ENCODE data around the gene SEMA6B. TPM values are rescaled to one million over a fixed set of nuclear protein-coding genes. Genes with fewer than 3 reads are reported as not detected.

The SEMA6B gene
- total RNA-seq, 1 donor from 2014 or later: 11.5 TPM

DNA sequence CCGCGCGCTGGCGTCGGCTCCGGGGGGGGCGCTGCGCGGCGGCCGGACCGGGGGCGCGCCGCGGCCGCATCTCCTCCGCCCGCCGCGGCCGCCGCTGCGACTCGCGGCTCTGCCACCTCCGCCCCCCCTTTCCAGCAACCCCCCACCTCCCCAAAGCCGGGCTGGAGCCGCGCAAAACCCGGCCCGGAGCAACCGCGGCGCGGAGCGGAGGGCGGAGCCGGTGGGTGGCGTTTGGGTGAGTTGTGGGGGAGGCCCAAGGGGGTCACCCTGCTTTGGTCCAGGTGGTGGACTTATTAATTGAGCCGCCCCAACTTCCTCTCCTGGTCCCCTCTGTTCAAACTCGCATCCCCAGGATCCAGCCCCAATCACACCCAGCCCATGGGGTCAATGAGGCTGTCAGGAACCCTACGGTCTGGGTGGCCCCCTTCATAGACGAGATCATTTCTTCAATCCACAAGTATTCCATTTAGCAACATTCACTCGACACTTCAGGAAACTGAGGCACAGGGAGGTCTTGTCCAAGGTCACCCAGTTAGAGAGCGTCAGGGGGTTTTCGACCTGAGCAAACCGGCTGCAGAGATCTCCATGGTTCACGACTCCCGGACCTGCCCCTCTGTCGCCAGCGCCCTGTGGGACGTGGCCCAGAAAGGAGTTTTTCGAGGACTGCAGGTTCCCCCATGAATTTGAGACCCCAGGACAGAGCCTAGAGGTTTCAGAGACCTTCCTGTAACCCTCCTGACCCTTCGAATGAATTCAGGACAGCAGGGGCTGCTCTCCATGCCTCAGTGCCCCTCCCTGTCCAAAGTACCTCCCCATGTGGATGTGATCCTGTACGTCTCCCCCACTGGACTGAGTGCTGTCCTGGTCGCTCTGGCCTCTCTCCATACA, 22.4 kb upstream of the SEMA6B start:
- no peaks in the 10 kb centered on the region for H3K36me3 ChIP-seq (ENCODE audit: control insufficient read depth in 3 of 3, insufficient read depth in 3 of 3, low read length in 3 of 3)
- H3K4me3 ChIP-seq (ENCODE audit: low read length in 3 of 3): no peak overlapping the region
- peaks cover 43 to 56% (median 52%) of the 10 kb centered on the region in 3 donors for H3K27me3 ChIP-seq (ENCODE audit: control insufficient read depth in 3 of 3, insufficient read depth in 3 of 3, low read length in 3 of 3)
- no peak overlapping the region for H3K27ac ChIP-seq (ENCODE audit: low read depth, low read length)
- H3K4me1 ChIP-seq (ENCODE audit: control insufficient read depth in 3 of 3, insufficient read depth in 3 of 3, low read length in 3 of 3): peaks cover 0 to 18% (median 8%) of the 10 kb centered on the region in 3 donors
- H3K9ac ChIP-seq (ENCODE audit: low read depth in 1 of 3, low read length in 3 of 3): peak overlapping the region in 1 of 3 donors; percentile 8
- no peaks in the 10 kb centered on the region for H3K9me3 ChIP-seq (ENCODE audit: control insufficient read depth in 3 of 3, low read length in 3 of 3)

DNA sequence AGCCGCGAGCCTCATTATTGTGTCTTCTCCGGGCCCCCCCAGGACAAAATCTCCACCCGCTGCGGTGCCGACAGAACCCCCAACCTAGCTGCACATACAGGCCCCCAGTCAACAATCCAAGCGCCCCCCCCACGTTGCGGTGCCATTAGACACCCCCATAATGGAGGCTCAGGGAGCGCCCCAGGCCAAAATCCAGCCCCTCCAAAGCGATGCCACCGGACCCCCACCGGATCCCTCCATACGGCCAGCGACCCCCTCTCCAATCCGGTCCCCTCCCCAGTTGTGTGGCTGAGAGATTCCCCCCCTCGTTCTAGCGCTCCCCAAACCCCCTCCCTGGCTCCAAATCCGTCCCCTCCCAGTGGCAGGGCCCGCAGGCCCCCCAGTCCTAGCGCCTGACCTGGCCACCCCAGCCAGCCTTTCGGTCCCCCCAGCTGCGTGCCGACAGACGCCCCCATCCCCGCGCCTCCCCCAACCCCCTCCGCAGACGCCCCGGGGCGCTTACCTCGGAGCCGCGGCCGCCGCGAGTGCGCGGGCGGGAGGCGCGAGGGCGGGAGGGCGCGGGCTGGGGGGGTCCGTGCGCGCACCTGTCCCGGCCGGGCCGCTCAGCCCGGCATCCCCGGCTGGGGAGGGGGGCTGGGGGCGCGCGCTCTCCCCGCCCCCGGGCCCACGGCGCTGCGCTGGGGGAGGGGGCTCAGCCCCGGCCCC, 21.6 kb upstream of the SEMA6B start:
- peak overlapping the region in 1 of 3 donors; percentile 3 for H3K9ac ChIP-seq (ENCODE audit: low read depth in 1 of 3, low read length in 3 of 3)
- no peaks in the 10 kb centered on the region for H3K9me3 ChIP-seq (ENCODE audit: control insufficient read depth in 3 of 3, low read length in 3 of 3)
- H3K27ac ChIP-seq (ENCODE audit: low read depth, low read length): no peak overlapping the region
- no peaks in the 10 kb centered on the region for H3K36me3 ChIP-seq (ENCODE audit: control insufficient read depth in 3 of 3, insufficient read depth in 3 of 3, low read length in 3 of 3)
- peaks cover 0 to 19% (median 8%) of the 10 kb centered on the region in 3 donors for H3K4me1 ChIP-seq (ENCODE audit: control insufficient read depth in 3 of 3, insufficient read depth in 3 of 3, low read length in 3 of 3)
- H3K27me3 ChIP-seq (ENCODE audit: control insufficient read depth in 3 of 3, insufficient read depth in 3 of 3, low read length in 3 of 3): peaks cover 43 to 54% (median 48%) of the 10 kb centered on the region in 3 donors
- H3K4me3 ChIP-seq (ENCODE audit: low read length in 3 of 3): peak overlapping the region in 2 of 3 donors; percentile 30 to 45

DNA sequence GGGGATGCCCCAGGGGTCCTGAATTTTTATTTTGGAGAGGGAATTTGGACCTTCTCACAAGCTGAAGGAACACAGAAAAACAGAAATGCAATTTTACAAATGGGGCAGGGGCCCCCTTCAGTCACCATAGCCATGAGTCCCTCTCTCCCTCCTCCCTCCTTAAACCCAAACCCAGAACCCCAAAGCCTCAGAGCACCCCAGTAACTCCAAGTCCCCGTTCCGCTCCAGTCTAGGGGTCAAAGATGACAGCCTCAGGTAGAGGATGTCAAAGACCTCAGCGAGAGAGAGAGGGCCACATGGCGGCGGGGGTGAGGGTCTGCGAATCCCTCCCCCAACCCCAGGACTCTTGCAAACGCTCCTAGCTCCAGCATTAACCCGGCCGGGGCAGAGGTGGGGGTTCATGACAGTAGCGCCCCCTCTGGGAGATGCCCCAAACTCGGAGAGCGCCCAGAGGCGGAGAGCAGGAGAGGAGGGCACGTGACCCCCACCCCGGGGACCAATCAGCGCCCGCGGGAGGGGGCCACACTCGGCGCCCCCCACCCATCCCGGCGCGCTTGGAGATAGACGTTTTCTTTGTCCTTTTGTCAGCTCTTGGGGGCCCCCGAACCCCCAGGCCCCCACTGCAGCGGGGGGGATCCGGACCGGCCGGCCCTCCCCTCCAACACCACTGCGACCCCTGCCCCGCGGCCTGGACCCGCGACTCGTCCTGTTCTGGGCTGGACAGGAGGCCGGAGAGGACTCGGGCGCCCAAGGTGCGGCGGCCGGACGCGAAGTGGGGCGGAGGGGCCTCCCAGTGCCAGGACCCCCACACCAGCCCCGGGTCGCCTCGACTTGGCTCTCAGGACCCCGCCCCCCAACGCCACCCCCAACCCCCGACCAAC, 20.8 kb upstream of the SEMA6B start:
- Histone ChIP-seq H3K4me3 (ENCODE audit: low read length in 3 of 3) (peak overlapping the region in 1 of 3 donors; percentile 29), H3K27ac (ENCODE audit: low read depth, low read length) (no peak overlapping the region), H3K4me1 (ENCODE audit: control insufficient read depth in 3 of 3, insufficient read depth in 3 of 3, low read length in 3 of 3) (peaks cover 4 to 22% (median 12%) of the 10 kb centered on the region in 3 donors), H3K9ac (ENCODE audit: low read depth in 1 of 3, low read length in 3 of 3) (peak overlapping the region in 1 of 3 donors; percentile 3), H3K27me3 (ENCODE audit: control insufficient read depth in 3 of 3, insufficient read depth in 3 of 3, low read length in 3 of 3) (peaks cover 37 to 50% (median 45%) of the 10 kb centered on the region in 3 donors), H3K9me3 (ENCODE audit: control insufficient read depth in 3 of 3, low read length in 3 of 3) (no peaks in the 10 kb centered on the region), H3K36me3 (ENCODE audit: control insufficient read depth in 3 of 3, insufficient read depth in 3 of 3, low read length in 3 of 3) (no peaks in the 10 kb centered on the region)

DNA sequence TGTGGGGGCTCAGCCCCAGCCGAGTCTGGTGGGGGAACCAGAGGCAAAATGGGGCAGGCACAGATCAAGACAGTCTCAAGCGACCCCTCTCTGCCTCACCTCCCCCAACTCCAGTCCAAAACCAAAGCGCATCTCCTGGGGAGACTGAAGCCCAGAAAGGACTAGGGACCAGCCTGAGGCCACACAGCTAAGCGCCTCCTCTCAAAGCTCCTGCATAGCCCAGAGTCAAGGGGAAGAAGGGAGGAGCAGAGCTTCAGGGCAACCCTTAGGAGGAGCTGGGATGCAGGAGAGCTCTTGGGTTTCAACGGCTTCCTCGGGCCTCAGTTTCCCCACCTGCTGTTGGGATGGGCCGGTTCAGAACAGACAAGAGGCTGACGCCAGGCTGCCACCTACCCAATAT, 19.9 kb upstream of the SEMA6B start:
- Histone ChIP-seq H3K27ac (ENCODE audit: low read depth, low read length) (no peak overlapping the region), H3K4me3 (ENCODE audit: low read length in 3 of 3) (no peak overlapping the region), H3K36me3 (ENCODE audit: control insufficient read depth in 3 of 3, insufficient read depth in 3 of 3, low read length in 3 of 3) (no peaks in the 10 kb centered on the region), H3K9me3 (ENCODE audit: control insufficient read depth in 3 of 3, low read length in 3 of 3) (no peaks in the 10 kb centered on the region), H3K4me1 (ENCODE audit: control insufficient read depth in 3 of 3, insufficient read depth in 3 of 3, low read length in 3 of 3) (peaks cover 8 to 19% (median 12%) of the 10 kb centered on the region in 3 donors), H3K27me3 (ENCODE audit: control insufficient read depth in 3 of 3, insufficient read depth in 3 of 3, low read length in 3 of 3) (peaks cover 29 to 42% (median 36%) of the 10 kb centered on the region in 3 donors), H3K9ac (ENCODE audit: low read depth in 1 of 3, low read length in 3 of 3) (no peak overlapping the region)

DNA sequence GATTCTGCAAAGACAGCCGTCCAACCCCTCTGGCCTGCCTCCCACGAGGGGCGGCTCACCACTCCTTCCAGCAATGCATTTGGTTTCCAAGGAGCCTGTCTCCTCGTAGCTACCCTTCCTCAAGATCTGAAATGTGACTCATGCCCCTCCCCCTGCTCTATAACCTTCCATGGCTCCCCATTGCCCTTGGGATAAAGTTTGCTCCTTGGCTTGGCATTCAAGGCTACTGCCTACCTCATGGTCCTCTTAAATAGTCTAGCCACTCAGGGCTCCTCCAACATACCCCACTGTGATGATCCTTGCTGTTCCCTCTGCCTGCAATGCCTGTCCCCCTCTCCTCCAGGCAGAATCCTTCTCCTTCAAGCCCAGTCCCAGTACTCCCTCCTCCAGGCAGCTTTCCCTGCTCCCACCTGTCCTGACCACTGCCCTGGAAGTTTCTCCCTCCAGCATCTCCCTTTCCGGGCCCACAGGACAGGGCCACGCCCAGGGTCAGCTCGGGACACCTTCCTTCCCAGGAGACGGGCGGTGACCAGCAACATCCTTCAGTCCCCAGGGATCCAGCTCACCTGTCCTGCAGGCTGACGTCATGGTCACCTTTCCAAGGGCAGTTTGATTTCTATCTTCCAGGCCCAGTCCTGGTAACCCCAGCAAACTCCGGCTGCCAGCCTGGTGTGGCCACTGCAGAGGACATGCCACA, 19.2 kb upstream of the SEMA6B start:
- peaks cover 8 to 19% (median 8%) of the 10 kb centered on the region in 3 donors for H3K4me1 ChIP-seq (ENCODE audit: control insufficient read depth in 3 of 3, insufficient read depth in 3 of 3, low read length in 3 of 3)
- no peak overlapping the region for H3K9ac ChIP-seq (ENCODE audit: low read depth in 1 of 3, low read length in 3 of 3)
- no peak overlapping the region for H3K4me3 ChIP-seq (ENCODE audit: low read length in 3 of 3)
- no peaks in the 10 kb centered on the region for H3K36me3 ChIP-seq (ENCODE audit: control insufficient read depth in 3 of 3, insufficient read depth in 3 of 3, low read length in 3 of 3)
- peaks cover 24 to 39% (median 33%) of the 10 kb centered on the region in 3 donors for H3K27me3 ChIP-seq (ENCODE audit: control insufficient read depth in 3 of 3, insufficient read depth in 3 of 3, low read length in 3 of 3)
- no peak overlapping the region for H3K27ac ChIP-seq (ENCODE audit: low read depth, low read length)
- H3K9me3 ChIP-seq (ENCODE audit: control insufficient read depth in 3 of 3, low read length in 3 of 3): no peaks in the 10 kb centered on the region

DNA sequence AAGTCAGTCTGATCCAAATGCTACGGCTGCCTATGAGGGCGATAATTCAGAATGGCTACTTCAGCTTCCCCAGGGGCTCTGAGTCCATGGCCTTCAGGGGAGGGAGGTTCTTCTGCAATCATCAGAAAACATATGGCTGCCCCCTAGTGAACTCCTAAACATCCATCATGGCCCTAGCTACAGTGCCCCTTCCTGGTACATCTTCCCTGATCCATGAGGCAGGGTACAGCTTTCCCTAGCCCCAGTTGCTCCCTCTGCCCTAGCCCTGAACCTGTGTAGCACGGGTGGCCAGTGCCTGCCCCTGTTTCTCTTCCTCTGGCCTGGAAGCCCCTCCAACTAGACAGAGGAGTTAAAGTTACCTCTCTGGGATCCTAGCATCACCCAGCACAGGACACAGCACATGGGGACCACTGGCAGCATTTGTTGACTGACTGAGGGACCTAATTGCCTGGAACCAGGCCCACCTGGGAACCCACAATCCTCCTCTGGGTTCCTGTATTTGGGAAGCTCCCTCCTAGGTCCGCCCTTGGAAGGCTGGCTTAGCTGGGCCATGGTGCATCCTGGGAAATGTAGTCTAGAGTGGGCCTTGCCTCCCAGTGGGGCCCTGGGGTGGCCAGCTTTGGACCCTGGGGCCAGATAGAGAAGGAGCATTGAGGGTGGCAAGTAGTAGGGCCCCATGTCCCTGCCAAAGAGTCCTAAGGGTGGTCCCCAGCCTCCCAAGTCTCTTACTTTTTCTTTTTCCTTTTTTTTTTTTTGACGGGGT, 17.7 kb upstream of the SEMA6B start:
- Histone ChIP-seq H3K27me3 (ENCODE audit: control insufficient read depth in 3 of 3, insufficient read depth in 3 of 3, low read length in 3 of 3) (peaks cover 18 to 32% (median 28%) of the 10 kb centered on the region in 3 donors), H3K9ac (ENCODE audit: low read depth in 1 of 3, low read length in 3 of 3) (no peak overlapping the region), H3K4me1 (ENCODE audit: control insufficient read depth in 3 of 3, insufficient read depth in 3 of 3, low read length in 3 of 3) (peaks cover 8 to 19% (median 8%) of the 10 kb centered on the region in 3 donors), H3K27ac (ENCODE audit: low read depth, low read length) (no peak overlapping the region), H3K36me3 (ENCODE audit: control insufficient read depth in 3 of 3, insufficient read depth in 3 of 3, low read length in 3 of 3) (no peaks in the 10 kb centered on the region), H3K4me3 (ENCODE audit: low read length in 3 of 3) (no peak overlapping the region), H3K9me3 (ENCODE audit: control insufficient read depth in 3 of 3, low read length in 3 of 3) (no peaks in the 10 kb centered on the region)

DNA sequence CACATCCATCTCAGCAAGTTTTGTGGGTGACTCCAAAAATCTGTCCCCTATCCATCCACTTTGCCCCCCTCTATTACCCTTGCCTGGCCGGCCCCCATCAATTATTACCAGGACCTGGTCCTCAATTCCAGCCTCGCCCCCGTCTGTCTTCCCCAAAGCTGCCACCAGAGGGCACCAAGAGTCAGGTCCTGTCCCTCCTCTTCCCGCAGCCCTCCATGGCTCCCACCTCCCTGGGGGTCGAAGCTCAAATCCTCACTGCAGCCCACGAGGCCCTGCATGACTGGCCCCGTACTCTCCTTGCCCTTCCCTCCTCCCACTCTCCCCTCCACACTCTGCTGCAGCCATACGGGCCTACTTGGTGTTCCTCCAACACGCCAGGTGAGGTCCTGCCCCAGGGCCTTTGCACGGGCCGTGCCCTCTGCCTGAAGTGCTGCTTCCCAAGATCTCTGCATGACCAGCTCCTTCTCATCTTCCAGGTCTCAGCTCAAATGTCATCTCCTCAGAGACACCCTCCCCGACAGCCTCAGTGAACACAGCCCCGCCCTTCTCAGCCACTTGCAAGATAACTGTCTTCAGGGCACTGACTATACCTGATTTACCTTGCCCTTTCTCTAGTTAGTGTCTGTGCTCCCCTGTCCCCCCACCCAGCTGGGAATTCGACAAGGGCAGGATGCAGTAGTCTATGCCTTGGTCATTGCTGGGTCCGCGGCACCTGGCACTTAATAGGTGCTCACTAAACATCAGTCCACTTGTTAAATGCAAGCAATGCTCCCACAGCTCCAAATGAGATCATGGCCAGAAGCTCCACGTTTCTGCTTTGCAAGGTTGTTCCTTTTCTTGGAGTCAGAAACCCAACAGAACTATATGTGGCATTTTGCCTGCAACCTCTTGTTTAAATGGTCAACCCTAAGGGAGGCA, 16.8 kb upstream of the SEMA6B start:
- Histone ChIP-seq H3K27me3 (ENCODE audit: control insufficient read depth in 3 of 3, insufficient read depth in 3 of 3, low read length in 3 of 3) (peaks cover 13 to 26% (median 24%) of the 10 kb centered on the region in 3 donors), H3K27ac (ENCODE audit: low read depth, low read length) (peak overlapping the region; percentile 79)

More for the DNA sequence above, 16.8 kb upstream of the SEMA6B start:
- H3K9ac ChIP-seq (ENCODE audit: low read depth in 1 of 3, low read length in 3 of 3): peak overlapping the region in 1 of 3 donors; percentile 19
- peaks cover 8 to 15% (median 8%) of the 10 kb centered on the region in 3 donors for H3K4me1 ChIP-seq (ENCODE audit: control insufficient read depth in 3 of 3, insufficient read depth in 3 of 3, low read length in 3 of 3)
- no peaks in the 10 kb centered on the region for H3K9me3 ChIP-seq (ENCODE audit: control insufficient read depth in 3 of 3, low read length in 3 of 3)
- no peaks in the 10 kb centered on the region for H3K36me3 ChIP-seq (ENCODE audit: control insufficient read depth in 3 of 3, insufficient read depth in 3 of 3, low read length in 3 of 3)
- H3K4me3 ChIP-seq (ENCODE audit: low read length in 3 of 3): no peak overlapping the region
